ENCODE measurements around the gene RFNG. TPM values are rescaled to one million over a fixed set of nuclear protein-coding genes. Genes with fewer than 3 reads are reported as not detected.

Gene RFNG
- total and polyA plus RNA-seq, 10 of the 15 experiments (the other 5 are each of a cell fraction or from before 2014, with no cell fraction given), result 0.10 to 19.6 (median 6.2) TPM

GRCh38 chr17:82021900-82022309, 29.7 kb downstream of the RFNG start (continued):
- no peak for TF ChIP-seq PRDM15 (CRISPR knock-in tag; IDR thresholded peaks at IDR 0.05)
- TF ChIP-seq ZBTB4 (CRISPR knock-in tag; IDR thresholded peaks at IDR 0.05), result no peak
- no peak for TF ChIP-seq ZNF274 (IDR thresholded peaks at IDR 0.05; ENCODE audit: insufficient read depth, insufficient read length)
- no peak for TF ChIP-seq ZBED1 (IDR thresholded peaks at IDR 0.05; ENCODE audit: borderline replicate concordance)
